ENCODE results near the gene PARD3B. TPM values are rescaled to one million over a fixed set of nuclear protein-coding genes. Genes with fewer than 3 reads are reported as not detected.

The PARD3B gene
- total and polyA plus RNA-seq, 2 of the 13 experiments (the other 11 are each of a cell fraction or from before 2014, with no cell fraction given) = 0.71 to 2.3 TPM

GRCh38 chr2:205574001-205574400 is 1028.7 kb downstream of the PARD3B start:
- Histone ChIP-seq H3K27me3 (ENCODE audit: control insufficient read depth in 1 of 2, insufficient read depth in 2 of 2, low read length in 2 of 2) (no peaks in the 10 kb centered on the region), H3K36me3 (replicated peaks in 1 of 2; ENCODE audit: control insufficient read depth in 1 of 2, insufficient read depth in 2 of 2, low read length in 2 of 2) (no peaks in the 10 kb centered on the region), H3K79me2 (ENCODE audit: insufficient read depth, low read length) (no peaks in the 10 kb centered on the region), H3K9ac (ENCODE audit: insufficient read depth, low read depth, low read length) (no peak overlapping the region), H4K20me1 (ENCODE audit: insufficient read depth, low read length) (no peaks in the 10 kb centered on the region), H2AFZ (ENCODE audit: low read length) (no peak overlapping the region), H3K4me2 (ENCODE audit: low read depth, low read length) (no peak overlapping the region), H3K27ac (ENCODE audit: extremely low read length, insufficient read depth, low read length) (no peak overlapping the region), H3K4me3 (replicated peaks in 1 of 3; ENCODE audit: insufficient read depth in 1 of 3, low read depth in 2 of 3, low read length in 3 of 3) (no peak overlapping the region), H3K4me1 (ENCODE audit: insufficient read depth, low read length) (no peaks in the 10 kb centered on the region), H3K9me3 (ENCODE audit: low read length) (no peaks in the 10 kb centered on the region)
- CTCF ChIA-PET (ENCODE audit: low intra/inter-chr PET ratio, low total read pairs) = no interaction called here
- POLR2A ChIA-PET = no interaction called here
- 78% methylated on average over 3 of the region's 3 CpGs for WGBS (ENCODE audit: low lambda C conversion rate)
- TF ChIP-seq ZNF234 (CRISPR knock-in tag; conservative IDR thresholded peaks at IDR 0.05) (no peak), RORA (CRISPR knock-in tag; IDR thresholded peaks at IDR 0.05) (no peak), HNRNPUL1 (IDR thresholded peaks at IDR 0.05; ENCODE audit: low read depth, low read length) (no peak), CENPT (CRISPR knock-in tag; IDR thresholded peaks at IDR 0.05; ENCODE audit: low read depth) (no peak), SRSF4 (IDR thresholded peaks at IDR 0.05; ENCODE audit: low read depth, low read length, poor library complexity, severe bottlenecking) (no peak), KDM2A (CRISPR knock-in tag; IDR thresholded peaks at IDR 0.05; ENCODE audit: borderline replicate concordance, low read depth) (no peak), ZNF101 (CRISPR knock-in tag; IDR thresholded peaks at IDR 0.05; ENCODE audit: borderline replicate concordance, low read depth) (no peak), NR2F2 (IDR thresholded peaks at IDR 0.05; ENCODE audit: borderline replicate concordance, low read depth) (no peak)
- ATAC-seq (no peak), FAIRE-seq (no peak), DNase-seq (ENCODE audit: low spot score) (no peak)
- no TSS peak for BruUV-seq (replicated peaks)
- intact Hi-C loops (cut with micrococcal nuclease; ENCODE audit: unreplicated experiment) = no loop called here
- in situ Hi-C loops (cut with HindIII; ENCODE audit: extremely low pct_ligation_motif_present, low pct_unique_long_range_greater_than_20kb) = no loop called here

- Histone ChIP-seq H3K4me2 (ENCODE audit: low read depth, low read length) (no peak overlapping the region), H3K9me3 (ENCODE audit: low read length) (no peaks in the 10 kb centered on the region), H3K9ac (ENCODE audit: insufficient read depth, low read depth, low read length) (no peak overlapping the region), H2AFZ (ENCODE audit: low read length) (no peak overlapping the region), H3K4me3 (replicated peaks in 1 of 3; ENCODE audit: insufficient read depth in 1 of 3, low read depth in 2 of 3, low read length in 3 of 3) (no peak overlapping the region), H4K20me1 (ENCODE audit: insufficient read depth, low read length) (no peaks in the 10 kb centered on the region), H3K27ac (ENCODE audit: extremely low read length, insufficient read depth, low read length) (no peak overlapping the region), H3K27me3 (ENCODE audit: control insufficient read depth in 1 of 2, insufficient read depth in 2 of 2, low read length in 2 of 2) (no peaks in the 10 kb centered on the region), H3K36me3 (replicated peaks in 1 of 2; ENCODE audit: control insufficient read depth in 1 of 2, insufficient read depth in 2 of 2, low read length in 2 of 2) (no peaks in the 10 kb centered on the region), H3K4me1 (ENCODE audit: insufficient read depth, low read length) (no peaks in the 10 kb centered on the region), H3K79me2 (ENCODE audit: insufficient read depth, low read length) (no peaks in the 10 kb centered on the region)
- ATAC-seq (no peak), FAIRE-seq (no peak), DNase-seq (ENCODE audit: low spot score) (no peak)
- BruUV-seq (replicated peaks) = no TSS peak
- in situ Hi-C loops (cut with HindIII; ENCODE audit: extremely low pct_ligation_motif_present, low pct_unique_long_range_greater_than_20kb) (no loop called here), intact Hi-C loops (cut with micrococcal nuclease; ENCODE audit: unreplicated experiment) (no loop called here)
- ChIA-PET CTCF (ENCODE audit: low intra/inter-chr PET ratio, low total read pairs) (no interaction called here), POLR2A (interaction anchor here (0.5 kb wide), 1 partner anchor 201 kb away, joined by 4 read pairs; no protein-coding TSS in a partner anchor)
- 56% methylated on average over 5 of the region's 7 CpGs for WGBS (ENCODE audit: low lambda C conversion rate)
- no peak for TF ChIP-seq ZMAT3 (CRISPR knock-in tag; conservative IDR thresholded peaks at IDR 0.05)
- TF ChIP-seq RORA (CRISPR knock-in tag; IDR thresholded peaks at IDR 0.05) = no peak
- TF ChIP-seq PHF5A (CRISPR knock-in tag; IDR thresholded peaks at IDR 0.05; ENCODE audit: low read depth, unreplicated experiment) = no peak
- no peak for TF ChIP-seq ZBTB7A (CRISPR knock-in tag; IDR thresholded peaks at IDR 0.05)
- no peak for TF ChIP-seq SMC3 (IDR thresholded peaks at IDR 0.05; ENCODE audit: low read length)
- TF ChIP-seq ZMYM2 (CRISPR knock-in tag; IDR thresholded peaks at IDR 0.05) = no peak
- no peak for TF ChIP-seq PLSCR1 (CRISPR knock-in tag; IDR thresholded peaks at IDR 0.05; ENCODE audit: borderline replicate concordance)
- no peak for TF ChIP-seq KLF9 (CRISPR knock-in tag; IDR thresholded peaks at IDR 0.05; ENCODE audit: low read depth)
- no peak for TF ChIP-seq YY1 (IDR thresholded peaks at IDR 0.05; ENCODE audit: insufficient read depth, insufficient replicate concordance, low read depth, low read length)
- TF ChIP-seq ATM (IDR thresholded peaks at IDR 0.05; ENCODE audit: borderline replicate concordance) = no peak
- no peak for TF ChIP-seq ATF2 (CRISPR knock-in tag; IDR thresholded peaks at IDR 0.05)
- no peak for TF ChIP-seq GTF3A (CRISPR knock-in tag; conservative IDR thresholded peaks at IDR 0.05)
- no peak for TF ChIP-seq ZNF224 (CRISPR knock-in tag; IDR thresholded peaks at IDR 0.05)
Observed at GRCh38 chr2:205579335-205579734, 1034.1 kb downstream of the PARD3B start.

All from HepG2 (cell line).